NCI-H510A treated with DMSO at 0.1 percent for 48 hours (cell line): ENCODE results near the gene CMC1.
"Not testable (repeated sequence)": the region's sequence is repeated elsewhere in the genome, so short reads cannot be mapped to it uniquely, and the experiment has no call there.

Experiments
- DNase-seq: peaks from one replicate; lab custom pipeline; 2025; lab: John Stamatoyannopoulos, UW

Gene CMC1

GRCh38 chr3:28241221-28242160 is at the start of gene CMC1:
Gene CMC1, plus strand, starts transcription at chr3:28241619. Its CDS starts 175 bp downstream, at chr3:28241794.
- peak; percentile 84 for DNase-seq

- no peak for DNase-seq
These were observed 43.3 kb upstream of the CMC1 start for GRCh38 chr3:28198161-28198560.

GRCh38 chr3:28198974-28199373 is 42.4 kb upstream of the CMC1 start:
- no peak for DNase-seq

GRCh38 chr3:28199643-28200042 is 41.8 kb upstream of the CMC1 start:
- DNase-seq = not testable (repeated sequence)

GRCh38 chr3:28200366-28200848 is 41.0 kb upstream of the CMC1 start:
- not testable (repeated sequence) for DNase-seq

- DNase-seq = no peak
These were observed 34.9 kb upstream of the CMC1 start for GRCh38 chr3:28206479-28206878.

- DNase-seq = no peak
These were observed 34.3 kb upstream of the CMC1 start for GRCh38 chr3:28207000-28207733.

GRCh38 chr3:28210968-28211713 is 30.3 kb upstream of the CMC1 start:
- DNase-seq = no peak

- no peak for DNase-seq
These were observed 28.7 kb upstream of the CMC1 start for GRCh38 chr3:28212681-28213080.

GRCh38 chr3:28215407-28215806 is 26.0 kb upstream of the CMC1 start:
- no peak for DNase-seq

GRCh38 chr3:28218071-28218916 is 23.1 kb upstream of the CMC1 start:
- no peak for DNase-seq

GRCh38 chr3:28218917-28219198 is 22.6 kb upstream of the CMC1 start:
- DNase-seq = no peak

GRCh38 chr3:28224430-28224829 is 17.0 kb upstream of the CMC1 start:
- no peak for DNase-seq

GRCh38 chr3:28226020-28226419 is 15.4 kb upstream of the CMC1 start:
- no peak for DNase-seq

GRCh38 chr3:28228623-28229022 is 12.8 kb upstream of the CMC1 start:
- DNase-seq = no peak

GRCh38 chr3:28232659-28233058 is 8.8 kb upstream of the CMC1 start:
- no peak for DNase-seq

GRCh38 chr3:28234454-28234853 is 7.0 kb upstream of the CMC1 start:
- DNase-seq = no peak

GRCh38 chr3:28239108-28239507 is 2.3 kb upstream of the CMC1 start:
- no peak for DNase-seq

GRCh38 chr3:28240441-28240840 is 978 bp upstream of the CMC1 start:
- no peak for DNase-seq

- DNase-seq = no peak
These were observed 1.1 kb downstream of the CMC1 start for GRCh38 chr3:28242519-28242918.

- no peak for DNase-seq
These were observed 2.1 kb downstream of the CMC1 start for GRCh38 chr3:28243424-28244106.
